Upper lobe of left lung (tissue), 6 donors: ENCODE results near the gene ELF4. TPM values are rescaled to one million over a fixed set of nuclear protein-coding genes. Genes with fewer than 3 reads are reported as not detected.

ENCODE experiments used
- ATAC-seq, 2 donors: fragments of 200-7000 bp; cut with Tn5 transposase; one replicate each; pipeline ENCODE4 v1.9.1; 2022; ENCODE audit warnings: mild to moderate bottlenecking in 2 of 2, moderate library complexity in 2 of 2; ENCODE audit not compliant: low FRiP score in 2 of 2
- DNase-seq, 2 donors: peaks; one replicate each; pipeline ENCODE4 v3.0.0-alpha.2; 2019 to 2020
- H3K27ac ChIP-seq, 4 donors: fragments of 200-600 bp; sonication (generic); one replicate each; pipeline ENCODE4 v1.5.1; 2016 to 2019
- H3K27me3 ChIP-seq, 4 donors: fragments of 200-600 bp; sonication (generic); one replicate each; pipeline ENCODE4 v1.5.1; 2017 to 2019
- H3K36me3 ChIP-seq, 4 donors: fragments of 200-600 bp; sonication (generic); one replicate each; pipeline ENCODE4 v1.5.1; 2016 to 2019
- H3K4me1 ChIP-seq, 4 donors: fragments of 200-600 bp; sonication (generic); one replicate each; pipeline ENCODE4 v1.5.1; 2018 to 2019
- H3K4me3 ChIP-seq, 4 donors: fragments of 200-600 bp; sonication (generic); one replicate each; pipeline ENCODE4 v1.5.1; 2017 to 2019; ENCODE audit warnings: mild to moderate bottlenecking in 2 of 4, moderate library complexity in 1 of 4
- H3K9me3 ChIP-seq, 4 donors: fragments of 200-600 bp; sonication (generic); one replicate each; pipeline ENCODE4 v1.5.1; 2018 to 2019
- EP300 ChIP-seq, 4 donors: sonication (generic); formaldehyde crosslinking; IDR thresholded peaks; one replicate each; pipeline ENCODE4 v1.5.1; 2017; ENCODE audit warnings: antibody characterized with exemption in 4 of 4, control low read depth in 2 of 4
- POLR2A ChIP-seq, 4 donors: fragments of 450-650 bp; IDR thresholded peaks; one replicate each; pipeline ENCODE4 v1.5.1; 2016 to 2017; ENCODE audit warnings: antibody characterized with exemption in 4 of 4, mild to moderate bottlenecking in 2 of 4
- POLR2AphosphoS5 ChIP-seq, 2 donors: sonication (generic); formaldehyde crosslinking; IDR thresholded peaks; one replicate each; pipeline ENCODE4 v1.5.1; 2017; ENCODE audit warnings: antibody characterized with exemption in 2 of 2
- WGBS, 2 donors: methylation state at CpG; one replicate each; pipeline ENCODE4 v1.1.5; 2017 to 2018; 5-methylcytosine and 5-hydroxymethylcytosine counted together
- total RNA-seq, 6 donors: library from RNA; depleted of rRNA in 4 of 6; stranded (reverse); fragments of >200 nt in 4 of 6; gene quantifications; one replicate each; pipeline versions ENCODE4 v1.1.0 to v1.2.1, GENCODE V29; 2016 to 2021
- TF ChIP-seq, protein P1 (sequence below), 6 experiments: fragments of 450-650 bp in 4 of 6; fragments of 200-600 bp in 2 of 6; sonication (generic) in 2 of 6; IDR thresholded peaks; one replicate each; pipeline ENCODE4 v1.5.1; 2016 to 2019; ENCODE audit warnings: antibody characterized with exemption in 6 of 6
- donor health status: DM: no; HTN: no; CAD: no; lungs with moderate emphysema.
- donor health status: DM: no; HTN: yes; CAD: no; lungs with severe emphysema.

Gene ELF4
- total RNA-seq, 6 donors from 2014 or later: 13.6 to 31.0 (median 21.9) TPM

- H3K27me3 ChIP-seq: no peaks in the 10 kb centered on the region
- H3K4me1 ChIP-seq: no peaks in the 10 kb centered on the region
- no peaks in the 10 kb centered on the region for H3K9me3 ChIP-seq
- no peak for DNase-seq
- H3K4me3 ChIP-seq: no peak overlapping the region
- no peak overlapping the region for H3K27ac ChIP-seq
- 68 to 94% methylated on average over 3 to 5 of the region's 5 CpGs for WGBS, 2 donors
- H3K36me3 ChIP-seq: peaks cover 0 to 36% (median 0%) of the 10 kb centered on the region in 4 donors
- no peak for TF ChIP-seq POLR2AphosphoS5 (IDR thresholded peaks at IDR 0.05)
- TF ChIP-seq, protein P1, sequence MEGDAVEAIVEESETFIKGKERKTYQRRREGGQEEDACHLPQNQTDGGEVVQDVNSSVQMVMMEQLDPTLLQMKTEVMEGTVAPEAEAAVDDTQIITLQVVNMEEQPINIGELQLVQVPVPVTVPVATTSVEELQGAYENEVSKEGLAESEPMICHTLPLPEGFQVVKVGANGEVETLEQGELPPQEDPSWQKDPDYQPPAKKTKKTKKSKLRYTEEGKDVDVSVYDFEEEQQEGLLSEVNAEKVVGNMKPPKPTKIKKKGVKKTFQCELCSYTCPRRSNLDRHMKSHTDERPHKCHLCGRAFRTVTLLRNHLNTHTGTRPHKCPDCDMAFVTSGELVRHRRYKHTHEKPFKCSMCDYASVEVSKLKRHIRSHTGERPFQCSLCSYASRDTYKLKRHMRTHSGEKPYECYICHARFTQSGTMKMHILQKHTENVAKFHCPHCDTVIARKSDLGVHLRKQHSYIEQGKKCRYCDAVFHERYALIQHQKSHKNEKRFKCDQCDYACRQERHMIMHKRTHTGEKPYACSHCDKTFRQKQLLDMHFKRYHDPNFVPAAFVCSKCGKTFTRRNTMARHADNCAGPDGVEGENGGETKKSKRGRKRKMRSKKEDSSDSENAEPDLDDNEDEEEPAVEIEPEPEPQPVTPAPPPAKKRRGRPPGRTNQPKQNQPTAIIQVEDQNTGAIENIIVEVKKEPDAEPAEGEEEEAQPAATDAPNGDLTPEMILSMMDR (IDR thresholded peaks at IDR 0.05): no peak
- TF ChIP-seq POLR2A (IDR thresholded peaks at IDR 0.05): no peak
- no peak for ATAC-seq
Observed at GRCh38 chrX:130147631-130148030, 37.3 kb upstream of the ELF4 start.

GRCh38 chrX:130145123-130145522 is 34.8 kb upstream of the ELF4 start:
- no peak for ATAC-seq
- H3K27ac ChIP-seq: no peak overlapping the region
- no peak overlapping the region for H3K4me3 ChIP-seq
- no peak for DNase-seq
- TF ChIP-seq, protein P1 (IDR thresholded peaks at IDR 0.05): no peak
- TF ChIP-seq POLR2AphosphoS5 (IDR thresholded peaks at IDR 0.05) (no peak), EP300 (IDR thresholded peaks at IDR 0.05) (no peak), POLR2A (IDR thresholded peaks at IDR 0.05) (no peak)
- H3K9me3 ChIP-seq: no peaks in the 10 kb centered on the region
- H3K4me1 ChIP-seq: no peaks in the 10 kb centered on the region
- no peaks in the 10 kb centered on the region for H3K27me3 ChIP-seq
- 85 to 96% methylated on average over 4 of the region's 4 CpGs for WGBS, 2 donors
- peaks cover 0 to 37% (median 0%) of the 10 kb centered on the region in 4 donors for H3K36me3 ChIP-seq

GRCh38 chrX:130144509-130144908 is 34.2 kb upstream of the ELF4 start:
- H3K4me1 ChIP-seq: no peaks in the 10 kb centered on the region
- WGBS, 2 donors: 66% methylated on average over 3 of the region's 3 CpGs
- no peak for TF ChIP-seq POLR2AphosphoS5 (IDR thresholded peaks at IDR 0.05)
- no peak for TF ChIP-seq EP300 (IDR thresholded peaks at IDR 0.05)
- TF ChIP-seq, protein P1 (IDR thresholded peaks at IDR 0.05): no peak
- TF ChIP-seq POLR2A (IDR thresholded peaks at IDR 0.05): no peak
- ATAC-seq (no peak), DNase-seq (no peak)
- no peaks in the 10 kb centered on the region for H3K9me3 ChIP-seq
- no peak overlapping the region for H3K27ac ChIP-seq
- H3K4me3 ChIP-seq: no peak overlapping the region
- H3K36me3 ChIP-seq: peaks cover 0 to 39% (median 0%) of the 10 kb centered on the region in 4 donors
- no peaks in the 10 kb centered on the region for H3K27me3 ChIP-seq

DNA sequence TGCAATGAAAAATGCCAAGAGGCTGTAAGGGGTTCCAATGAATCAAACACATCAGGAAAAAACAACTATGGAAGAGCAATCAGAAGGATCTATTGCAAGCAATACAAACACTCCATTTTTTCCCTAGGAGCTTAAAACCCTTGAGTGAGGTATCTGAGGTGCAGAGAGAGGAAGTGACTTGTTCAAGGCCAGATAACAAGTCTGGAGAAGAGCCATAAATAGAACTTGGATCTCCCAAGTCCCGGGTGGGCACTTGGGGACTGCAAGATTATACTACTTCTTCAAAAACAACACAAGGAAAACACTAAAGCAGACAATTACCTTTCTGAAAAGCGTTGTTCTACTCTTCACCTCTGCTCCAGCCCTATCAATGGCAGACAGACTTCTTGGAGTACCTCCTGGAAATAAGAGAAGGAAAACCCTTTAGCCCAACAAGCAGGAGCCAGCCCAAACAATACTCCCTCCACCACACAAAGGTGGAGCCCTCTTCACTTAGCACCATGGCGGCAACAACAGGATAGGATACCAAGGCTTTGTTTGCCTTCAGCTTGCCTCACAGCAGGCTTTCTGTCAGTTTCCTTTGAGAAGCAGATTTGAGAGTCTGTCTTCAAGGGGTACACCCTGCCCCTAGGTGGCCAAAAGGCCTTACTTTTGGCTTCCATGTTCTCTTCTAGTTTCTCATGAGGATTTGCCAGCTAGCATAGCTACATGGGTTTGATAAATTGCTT is 29.3 kb upstream of the ELF4 start:
- TF ChIP-seq, protein P1 (IDR thresholded peaks at IDR 0.05): no peak
- no peak for TF ChIP-seq POLR2AphosphoS5 (IDR thresholded peaks at IDR 0.05)
- no peak for TF ChIP-seq EP300 (IDR thresholded peaks at IDR 0.05)
- no peak for TF ChIP-seq POLR2A (IDR thresholded peaks at IDR 0.05)
- no peaks in the 10 kb centered on the region for H3K9me3 ChIP-seq
- H3K4me3 ChIP-seq: no peak overlapping the region
- WGBS, 2 donors: 12 to 28% methylated on average over 3 of the region's 3 CpGs
- no peak overlapping the region for H3K27ac ChIP-seq
- DNase-seq (no peak), ATAC-seq (no peak)
- H3K36me3 ChIP-seq: peaks cover 0 to 34% (median 2%) of the 10 kb centered on the region in 4 donors
- no peaks in the 10 kb centered on the region for H3K27me3 ChIP-seq
- no peaks in the 10 kb centered on the region for H3K4me1 ChIP-seq

- DNase-seq (no peak), ATAC-seq (no peak)
- Histone ChIP-seq H3K36me3 (peaks cover 0 to 37% (median 5%) of the 10 kb centered on the region in 4 donors), H3K27me3 (no peaks in the 10 kb centered on the region), H3K4me3 (no peak overlapping the region), H3K4me1 (no peaks in the 10 kb centered on the region), H3K27ac (no peak overlapping the region), H3K9me3 (no peaks in the 10 kb centered on the region)
- 83 to 95% methylated on average over 7 to 8 of the region's 8 CpGs for WGBS, 2 donors
- TF ChIP-seq, protein P1 (IDR thresholded peaks at IDR 0.05): no peak
- TF ChIP-seq EP300 (IDR thresholded peaks at IDR 0.05) (no peak), POLR2A (IDR thresholded peaks at IDR 0.05) (no peak), POLR2AphosphoS5 (IDR thresholded peaks at IDR 0.05) (no peak)
Observed at GRCh38 chrX:130136961-130137360, 26.7 kb upstream of the ELF4 start.
